Neural cell (in vitro differentiated cells): ENCODE measurements around the gene SOX3. TPM values are rescaled to one million over a fixed set of nuclear protein-coding genes. Genes with fewer than 3 reads are reported as not detected.

ENCODE experiments used
- H2AFZ ChIP-seq: fragments of 200-600, 300-800 bp; sonication (generic), shearing (Covaris generic); 2 replicates; pipeline ENCODE4 v1.6.0; 2014; ENCODE audit warnings: low read depth, mild to moderate bottlenecking, antibody characterized with exemption, low read length, moderate library complexity
- H3F3A ChIP-seq: fragments of 200-600 bp; shearing (Covaris generic); 2 replicates; pipeline ENCODE4 v1.6.1; 2016; ENCODE audit warnings: mild to moderate bottlenecking, moderate library complexity, mixed read lengths, antibody characterized with exemption, low read length; ENCODE audit not compliant: insufficient read depth, poor library complexity, severe bottlenecking
- H3K27ac ChIP-seq: fragments of 200-600, 300-800 bp; sonication (generic), shearing (Covaris generic); 2 replicates; pipeline ENCODE4 v1.5.1; 2014; ENCODE audit warnings: mild to moderate bottlenecking, low read length, moderate library complexity
- H3K27me3 ChIP-seq: fragments of 300-800, 200-600 bp; sonication (generic), shearing (Covaris generic); 2 replicates; pipeline ENCODE4 v1.6.0; 2014; ENCODE audit warnings: mild to moderate bottlenecking, low read depth, low read length, moderate library complexity; ENCODE audit not compliant: insufficient read depth
- H3K36me3 ChIP-seq: fragments of 300-800, 200-600 bp; sonication (generic), shearing (Covaris generic); 2 replicates; pipeline ENCODE4 v1.5.1; 2014; ENCODE audit warnings: mild to moderate bottlenecking, antibody characterized with exemption, low read length, moderate library complexity; ENCODE audit not compliant: insufficient read depth
- H3K4me2 ChIP-seq: fragments of 300-800, 200-600 bp; sonication (generic), shearing (Covaris generic); 2 replicates; pipeline ENCODE4 v1.6.0; 2014; ENCODE audit warnings: mild to moderate bottlenecking, low read length
- H3K4me3 ChIP-seq: fragments of 300-800, 200-600 bp; sonication (generic), shearing (Covaris generic); 2 replicates; pipeline ENCODE4 v1.5.1; 2014; ENCODE audit warnings: mild to moderate bottlenecking, low read length, moderate library complexity
- H3K79me2 ChIP-seq: fragments of 200-600 bp; shearing (Covaris generic); replicated peaks from 2 replicates; pipeline ENCODE4 v1.6.0; 2014; ENCODE audit warnings: mild to moderate bottlenecking, low read length, moderate library complexity; ENCODE audit not compliant: insufficient read depth
- H3K9ac ChIP-seq: fragments of 300-800, 200-600 bp; sonication (generic), shearing (Covaris generic); 2 replicates; pipeline ENCODE4 v1.6.1; 2016; ENCODE audit warnings: mild to moderate bottlenecking, low read length, mixed read lengths
- H3K9me2 ChIP-seq: fragments of 200-600 bp; shearing (Covaris generic); 2 replicates; pipeline ENCODE4 v1.6.1; 2016; ENCODE audit warnings: mild to moderate bottlenecking, low read length, mixed read lengths; ENCODE audit not compliant: insufficient read depth
- H3K9me3 ChIP-seq: fragments of 200-600, 300-800 bp; sonication (generic), shearing (Covaris generic); 2 replicates; pipeline ENCODE4 v1.6.1; 2016; ENCODE audit warnings: mild to moderate bottlenecking, mixed run types, low read length, moderate library complexity, mixed read lengths
- H4K20me1 ChIP-seq: fragments of 200-600 bp; shearing (Covaris generic); 2 replicates; pipeline ENCODE4 v1.6.1; 2016; ENCODE audit warnings: mild to moderate bottlenecking, mixed run types; ENCODE audit not compliant: insufficient read depth
- EP300 ChIP-seq: fragments of 450-650 bp; conservative IDR thresholded peaks from 2 replicates; pipeline ENCODE4 v1.6.1; 2014; ENCODE audit warnings: antibody characterized with exemption, mild to moderate bottlenecking, moderate library complexity; ENCODE audit not compliant: poor library complexity, severe bottlenecking
- EZH2 ChIP-seq: fragments of 200-600, 300-800 bp; shearing (Covaris generic), sonication (generic); IDR thresholded peaks from 2 replicates; pipeline ENCODE4 v1.6.1; 2014; ENCODE audit warnings: antibody characterized with exemption, low read length, borderline replicate concordance, mild to moderate bottlenecking; ENCODE audit not compliant: insufficient read depth, poor library complexity, severe bottlenecking
- MXI1 ChIP-seq: fragments of 450-650 bp; conservative IDR thresholded peaks from 2 replicates; pipeline ENCODE4 v1.6.1; 2014; ENCODE audit warnings: antibody characterized with exemption, mild to moderate bottlenecking; ENCODE audit not compliant: poor library complexity, severe bottlenecking
- POLR2AphosphoS5 ChIP-seq: IDR thresholded peaks from 2 replicates; pipeline ENCODE4 v1.6.1; 2012
- RAD21 ChIP-seq: fragments of 450-650 bp; conservative IDR thresholded peaks from 2 replicates; pipeline ENCODE4 v1.6.1; 2014; ENCODE audit warnings: antibody characterized with exemption, mild to moderate bottlenecking, moderate library complexity
- SMC3 ChIP-seq: fragments of 450-650 bp; conservative IDR thresholded peaks from 2 replicates; pipeline ENCODE4 v1.6.1; 2014; ENCODE audit warnings: antibody characterized with exemption, mild to moderate bottlenecking, moderate library complexity; ENCODE audit not compliant: poor library complexity
- TAF1 ChIP-seq: IDR thresholded peaks from 2 replicates; pipeline ENCODE4 v1.6.1; 2012; ENCODE audit warnings: low read depth
- polyA plus RNA-seq: library from polyadenylated mRNA; depleted of rRNA; stranded (reverse); fragments of >200 nt; gene quantifications from 2 replicates; pipeline ENCODE4 v1.2.3, GENCODE V29; 2014
- TF ChIP-seq, protein P1 (sequence below): IDR thresholded peaks from 2 replicates; pipeline ENCODE4 v1.6.1; 2012; ENCODE audit warnings: borderline replicate concordance
- TF ChIP-seq, protein P2 (sequence below): fragments of 450-650 bp; IDR thresholded peaks from 2 replicates; pipeline ENCODE4 v1.5.1; 2014; ENCODE audit warnings: antibody characterized with exemption, mild to moderate bottlenecking, moderate library complexity; ENCODE audit not compliant: poor library complexity, severe bottlenecking

Gene SOX3
- polyA plus RNA-seq, 1 donor from 2014 or later = 1.2 TPM

DNA sequence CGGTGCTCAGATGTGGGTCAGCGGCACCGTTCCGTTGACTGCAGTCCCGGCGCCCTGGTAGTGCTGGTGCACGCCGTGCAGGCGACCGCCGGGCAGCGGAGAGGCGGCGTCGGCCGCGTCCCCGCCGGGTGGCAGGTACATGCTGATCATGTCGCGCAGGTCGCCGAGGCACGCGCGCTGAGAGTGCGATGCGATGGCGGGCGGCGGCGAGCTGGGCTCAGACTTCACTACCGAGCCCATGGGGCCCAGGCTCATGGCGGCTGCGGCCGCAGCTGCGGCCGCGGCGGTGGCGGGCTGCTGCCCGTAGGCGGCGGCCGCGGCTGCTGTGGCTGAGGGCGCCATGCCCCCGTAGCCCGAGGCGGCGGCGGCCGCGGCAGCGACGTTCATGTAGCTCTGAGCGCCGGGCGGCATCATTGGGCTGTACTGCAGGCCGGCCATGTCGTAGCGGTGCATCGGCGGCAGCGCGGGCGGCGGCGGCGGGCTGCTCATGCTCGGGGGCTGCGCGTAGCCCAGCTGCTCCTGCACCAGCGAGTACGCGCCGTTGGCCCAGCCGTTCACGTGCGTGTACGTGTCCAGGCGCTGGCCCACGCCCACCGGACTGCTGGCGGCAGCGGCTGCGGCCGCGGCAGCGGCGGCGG lies 1.0 kb downstream of the SOX3 start:
- Histone ChIP-seq H3K79me2 (no peaks in the 10 kb centered on the region), H2AFZ (no peak overlapping the region), H3K9ac (peak overlapping the region; percentile 31), H3K4me2 (no peak overlapping the region), H3F3A (no peaks in the 10 kb centered on the region), H3K9me3 (no peaks in the 10 kb centered on the region), H3K36me3 (no peaks in the 10 kb centered on the region), H4K20me1 (no peaks in the 10 kb centered on the region), H3K9me2 (no peaks in the 10 kb centered on the region), H3K27ac (no peak overlapping the region), H3K4me3 (peak overlapping the region; percentile 61), H3K27me3 (peaks cover 71% of the 10 kb centered on the region)
- no peak for TF ChIP-seq POLR2AphosphoS5
- TF ChIP-seq MXI1 = peak; percentile 39
- no peak for TF ChIP-seq EZH2
- TF ChIP-seq, protein P1, sequence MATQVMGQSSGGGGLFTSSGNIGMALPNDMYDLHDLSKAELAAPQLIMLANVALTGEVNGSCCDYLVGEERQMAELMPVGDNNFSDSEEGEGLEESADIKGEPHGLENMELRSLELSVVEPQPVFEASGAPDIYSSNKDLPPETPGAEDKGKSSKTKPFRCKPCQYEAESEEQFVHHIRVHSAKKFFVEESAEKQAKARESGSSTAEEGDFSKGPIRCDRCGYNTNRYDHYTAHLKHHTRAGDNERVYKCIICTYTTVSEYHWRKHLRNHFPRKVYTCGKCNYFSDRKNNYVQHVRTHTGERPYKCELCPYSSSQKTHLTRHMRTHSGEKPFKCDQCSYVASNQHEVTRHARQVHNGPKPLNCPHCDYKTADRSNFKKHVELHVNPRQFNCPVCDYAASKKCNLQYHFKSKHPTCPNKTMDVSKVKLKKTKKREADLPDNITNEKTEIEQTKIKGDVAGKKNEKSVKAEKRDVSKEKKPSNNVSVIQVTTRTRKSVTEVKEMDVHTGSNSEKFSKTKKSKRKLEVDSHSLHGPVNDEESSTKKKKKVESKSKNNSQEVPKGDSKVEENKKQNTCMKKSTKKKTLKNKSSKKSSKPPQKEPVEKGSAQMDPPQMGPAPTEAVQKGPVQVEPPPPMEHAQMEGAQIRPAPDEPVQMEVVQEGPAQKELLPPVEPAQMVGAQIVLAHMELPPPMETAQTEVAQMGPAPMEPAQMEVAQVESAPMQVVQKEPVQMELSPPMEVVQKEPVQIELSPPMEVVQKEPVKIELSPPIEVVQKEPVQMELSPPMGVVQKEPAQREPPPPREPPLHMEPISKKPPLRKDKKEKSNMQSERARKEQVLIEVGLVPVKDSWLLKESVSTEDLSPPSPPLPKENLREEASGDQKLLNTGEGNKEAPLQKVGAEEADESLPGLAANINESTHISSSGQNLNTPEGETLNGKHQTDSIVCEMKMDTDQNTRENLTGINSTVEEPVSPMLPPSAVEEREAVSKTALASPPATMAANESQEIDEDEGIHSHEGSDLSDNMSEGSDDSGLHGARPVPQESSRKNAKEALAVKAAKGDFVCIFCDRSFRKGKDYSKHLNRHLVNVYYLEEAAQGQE = no peak
- TF ChIP-seq SMC3 = peak; percentile 46
- TF ChIP-seq TAF1 = no peak
- TF ChIP-seq RAD21 = peak; percentile 20
- no peak for TF ChIP-seq EP300
- TF ChIP-seq, protein P2, sequence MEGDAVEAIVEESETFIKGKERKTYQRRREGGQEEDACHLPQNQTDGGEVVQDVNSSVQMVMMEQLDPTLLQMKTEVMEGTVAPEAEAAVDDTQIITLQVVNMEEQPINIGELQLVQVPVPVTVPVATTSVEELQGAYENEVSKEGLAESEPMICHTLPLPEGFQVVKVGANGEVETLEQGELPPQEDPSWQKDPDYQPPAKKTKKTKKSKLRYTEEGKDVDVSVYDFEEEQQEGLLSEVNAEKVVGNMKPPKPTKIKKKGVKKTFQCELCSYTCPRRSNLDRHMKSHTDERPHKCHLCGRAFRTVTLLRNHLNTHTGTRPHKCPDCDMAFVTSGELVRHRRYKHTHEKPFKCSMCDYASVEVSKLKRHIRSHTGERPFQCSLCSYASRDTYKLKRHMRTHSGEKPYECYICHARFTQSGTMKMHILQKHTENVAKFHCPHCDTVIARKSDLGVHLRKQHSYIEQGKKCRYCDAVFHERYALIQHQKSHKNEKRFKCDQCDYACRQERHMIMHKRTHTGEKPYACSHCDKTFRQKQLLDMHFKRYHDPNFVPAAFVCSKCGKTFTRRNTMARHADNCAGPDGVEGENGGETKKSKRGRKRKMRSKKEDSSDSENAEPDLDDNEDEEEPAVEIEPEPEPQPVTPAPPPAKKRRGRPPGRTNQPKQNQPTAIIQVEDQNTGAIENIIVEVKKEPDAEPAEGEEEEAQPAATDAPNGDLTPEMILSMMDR = peak; percentile 52

DNA sequence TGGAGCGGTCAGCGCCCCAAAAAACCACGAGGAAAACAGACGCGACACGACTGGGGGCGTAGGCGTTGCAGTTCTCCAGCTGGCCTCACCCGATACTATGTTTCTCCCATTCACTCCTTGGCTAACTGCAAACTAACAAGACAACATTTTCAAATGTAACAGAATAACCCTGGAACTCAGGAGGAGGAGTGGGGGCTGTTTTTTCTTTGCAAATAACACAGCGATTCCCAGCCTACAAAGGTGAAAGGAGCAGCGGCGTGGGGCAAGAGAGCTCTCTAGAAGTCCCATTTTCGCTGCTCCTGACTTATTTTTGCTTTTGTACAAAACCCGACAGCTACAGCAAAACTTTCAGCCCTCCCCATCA lies 1.6 kb downstream of the SOX3 start:
- no peak overlapping the region for H3K27ac ChIP-seq
- peaks cover 66% of the 10 kb centered on the region for H3K27me3 ChIP-seq
- no peaks in the 10 kb centered on the region for H3F3A ChIP-seq
- H3K9me3 ChIP-seq = no peaks in the 10 kb centered on the region
- H3K9me2 ChIP-seq = no peaks in the 10 kb centered on the region
- no peak overlapping the region for H3K4me2 ChIP-seq
- H4K20me1 ChIP-seq = no peaks in the 10 kb centered on the region
- H3K9ac ChIP-seq = no peak overlapping the region
- TF ChIP-seq, protein P2 = no peak
- TF ChIP-seq RAD21 (no peak), MXI1 (no peak), POLR2AphosphoS5 (no peak), SMC3 (no peak), TAF1 (no peak), EP300 (no peak), EZH2 (no peak)
- TF ChIP-seq, protein P1 = no peak
- H3K4me3 ChIP-seq = peak overlapping the region; percentile 61
- no peak overlapping the region for H2AFZ ChIP-seq
- no peaks in the 10 kb centered on the region for H3K79me2 ChIP-seq
- H3K36me3 ChIP-seq = no peaks in the 10 kb centered on the region
